Heart left ventricle (tissue), 16 donors: ENCODE results near the gene MCC. TPM values are rescaled to one million over a fixed set of nuclear protein-coding genes. Genes with fewer than 3 reads are reported as not detected.

Experiments used
- ATAC-seq, 4 donors: fragments of 200-7000 bp; cut with Tn5 transposase; one replicate each; pipeline ENCODE4 v1.9.1; 2020 to 2022; ENCODE audit warnings: moderate library complexity in 4 of 4, mild to moderate bottlenecking in 3 of 4, moderate number of reproducible peaks in 1 of 4
- DNase-seq, 5 donors: peaks; one replicate each; pipeline ENCODE4 v3.0.0-alpha.2; 2020
- H3K27ac ChIP-seq, 12 donors: fragments of 200-600 bp; sonication (generic) in 4 of 12; one replicate each; pipeline versions ENCODE4 v1.5.0 to v1.8.0; 2016 to 2022; ENCODE audit warnings: mild to moderate bottlenecking in 2 of 12
- H3K27me3 ChIP-seq, 9 donors: fragments of 200-600 bp; sonication (generic) in 2 of 9; one replicate each; pipeline versions ENCODE4 v1.5.1 to v1.8.0; 2016 to 2022; ENCODE audit warnings: mild to moderate bottlenecking in 3 of 9
- H3K36me3 ChIP-seq, 9 donors: fragments of 200-600 bp; sonication (generic) in 2 of 9; one replicate each; pipeline versions ENCODE4 v1.5.0 to v1.8.0; 2018 to 2022; ENCODE audit warnings: mild to moderate bottlenecking in 2 of 9
- H3K4me1 ChIP-seq, 12 donors: fragments of 200-600 bp; sonication (generic) in 4 of 12; one replicate each; pipeline versions ENCODE4 v1.5.0 to v1.8.0; 2016 to 2022; ENCODE audit warnings: mild to moderate bottlenecking in 3 of 12
- H3K4me3 ChIP-seq, 12 donors: fragments of 200-600 bp; sonication (generic) in 4 of 12; one replicate each; pipeline versions ENCODE4 v1.5.0 to v1.8.0; 2017 to 2022; ENCODE audit warnings: mild to moderate bottlenecking in 9 of 12, moderate library complexity in 4 of 12
- H3K9me3 ChIP-seq, 12 donors: fragments of 200-600 bp; sonication (generic) in 4 of 12; one replicate each; pipeline versions ENCODE4 v1.5.0 to v1.8.0; 2016 to 2022; ENCODE audit warnings: mild to moderate bottlenecking in 1 of 12
- CTCF ChIP-seq, 12 donors: fragments of 200-600 bp; sonication (generic) in 4 of 12; IDR thresholded peaks; one replicate each; pipeline versions ENCODE4 v1.5.0 to v1.8.0; 2018 to 2022; ENCODE audit warnings: antibody characterized with exemption in 12 of 12, mild to moderate bottlenecking in 5 of 12
- POLR2A ChIP-seq, 2 donors: fragments of 450-650 bp; IDR thresholded peaks; one replicate each; pipeline ENCODE4 v1.6.1; 2017; ENCODE audit warnings: antibody characterized with exemption in 2 of 2, mild to moderate bottlenecking in 2 of 2, moderate library complexity in 2 of 2
- WGBS, 4 donors: extraction: QIAGEN DNeasy Blood & Tissue Kit in 2 of 4; methylation state at CpG; one replicate each; pipeline versions ENCODE4 v1.1.5 to v1.1.7; 2013 to 2018; 5-methylcytosine and 5-hydroxymethylcytosine counted together
- intact Hi-C, 10 donors: fragments of 100-400 bp; cut with DNase I; formaldehyde crosslinking; loops; one replicate each; pipeline versions ENCODE4 v1.11.1 to v1.14.2; 2022
- polyA plus RNA-seq, 2 donors: library from polyadenylated mRNA; stranded (reverse); fragments of 200-250 nt; gene quantifications; one replicate each; pipeline ENCODE4 v1.2.3, GENCODE V29; 2013
- total RNA-seq, 9 donors: library from RNA; depleted of rRNA in 2 of 9; stranded (reverse); fragments of >200 nt in 2 of 9; fragmentation: NEBNext Ultra II Directional in 3 of 9; extraction: Animal tissue kit (Norgen Biotek cat#: 25700) in 3 of 9; gene quantifications; one replicate each; pipeline versions ENCODE4 v1.1.0 to v1.2.4, GENCODE V29; 2016 to 2023
- donor health status: ischemic (EF 13 %, LVEDD 7.1; RV severe dilation, severe dysfunction).
- donor health status: healthy with polysubstance abuse.
- donor health status: DM: no; HTN: yes; CAD: no.
- donor health status: DM: no; HTN: no; CAD: no.
- donor health status: ischemic (EF 25% LVEDD 6.9; RV normal size, moderate dysfunction).
- donor health status: ischemic (EF 25% LVEDD 5.7; RV mildly dilated, moderate dysfunction).
- donor health status: healthy.
- donor health status: DM: yes; HTN: yes; CAD: no.
- donor health status: ischemic (EF 35%, LVEDD 5.7; RV mildly dilated, moderate dysfunction).
- donor health status: nonischemic (EF 11% LVEDD 7.7; RV severe dilation, severe dysfunction).
- donor health status: DM: yes; HTN: yes; CAD: no.
- donor health status: PGD.
- donor health status: ischemic (EF 29% LVEDD 5.4; RV normal size, mild dysfunction).
- donor health status: nonischemic (EF 23%, LVEDD 6.1; RV moderate dilation, normal function).

Gene MCC
- total and polyA plus RNA-seq, 11 donors: 6.1 to 33.8 (median 24.3) TPM

GRCh38 chr5:113115956-113116355, 372.3 kb downstream of the MCC start:
- Histone ChIP-seq H3K36me3 (peaks cover 0 to 11% (median 0%) of the 10 kb centered on the region in 9 donors), H3K4me1 (peaks cover 8 to 56% (median 35%) of the 10 kb centered on the region in 12 donors), H3K27me3 (no peaks in the 10 kb centered on the region), H3K27ac (no peak overlapping the region), H3K4me3 (no peak overlapping the region), H3K9me3 (peaks cover 0 to 15% (median 0%) of the 10 kb centered on the region in 12 donors)
- TF ChIP-seq POLR2A (IDR thresholded peaks at IDR 0.05) (no peak), CTCF (IDR thresholded peaks at IDR 0.05) (no peak)
- intact Hi-C loops: loop anchor here in 3 of 10 donors (5.0 to 10.0 kb wide), 2 partner anchors 176 to 179 kb away; no protein-coding TSS in a partner anchor
- DNase-seq (no peak), ATAC-seq (no peak)
- 95 to 100% (median 96%) methylated on average over 4 of the region's 4 CpGs for WGBS, 4 donors

GRCh38 chr5:113115061-113115460, 373.2 kb downstream of the MCC start:
- H3K4me3 ChIP-seq: no peak overlapping the region
- intact Hi-C loops: loop anchor here in 3 of 10 donors (5.0 to 10.0 kb wide), 2 partner anchors 177 to 180 kb away; no protein-coding TSS in a partner anchor
- no peak overlapping the region for H3K27ac ChIP-seq
- 78 to 91% (median 86%) methylated on average over 8 of the region's 8 CpGs for WGBS, 4 donors
- no peak for TF ChIP-seq CTCF (IDR thresholded peaks at IDR 0.05)
- no peak for TF ChIP-seq POLR2A (IDR thresholded peaks at IDR 0.05)
- peaks cover 0 to 11% (median 0%) of the 10 kb centered on the region in 9 donors for H3K36me3 ChIP-seq
- no peak for ATAC-seq
- H3K27me3 ChIP-seq: no peaks in the 10 kb centered on the region
- peaks cover 8 to 50% (median 29%) of the 10 kb centered on the region in 12 donors for H3K4me1 ChIP-seq
- peaks cover 0 to 15% (median 0%) of the 10 kb centered on the region in 12 donors for H3K9me3 ChIP-seq
- no peak for DNase-seq

- peaks cover 8 to 48% (median 24%) of the 10 kb centered on the region in 12 donors for H3K4me1 ChIP-seq
- no peak for ATAC-seq
- no peaks in the 10 kb centered on the region for H3K27me3 ChIP-seq
- H3K9me3 ChIP-seq: peaks cover 0 to 15% (median 0%) of the 10 kb centered on the region in 12 donors
- WGBS, 4 donors: 91 to 98% (median 97%) methylated on average over 7 of the region's 7 CpGs
- no peak overlapping the region for H3K27ac ChIP-seq
- no peak overlapping the region for H3K4me3 ChIP-seq
- DNase-seq: no peak
- TF ChIP-seq POLR2A (IDR thresholded peaks at IDR 0.05) (no peak), CTCF (IDR thresholded peaks at IDR 0.05) (no peak)
- peaks cover 0 to 11% (median 0%) of the 10 kb centered on the region in 9 donors for H3K36me3 ChIP-seq
- intact Hi-C loops: loop anchor here in 2 of 10 donors (10.0 kb wide), 1 partner anchor 180 kb away; no protein-coding TSS in a partner anchor
These were observed 373.7 kb downstream of the MCC start for GRCh38 chr5:113114559-113114958.

GRCh38 chr5:113112435-113112834, 375.8 kb downstream of the MCC start:
- intact Hi-C loops: loop anchor here in 2 of 10 donors (10.0 kb wide), 1 partner anchor 182 kb away; no protein-coding TSS in a partner anchor
- DNase-seq (peak in 2 of 5 donors; percentile 43 to 44), ATAC-seq (peak; percentile 50 to 74 (median 61))

More at GRCh38 chr5:113112435-113112834, 375.8 kb downstream of the MCC start:
- no peak overlapping the region for H3K4me3 ChIP-seq
- H3K4me1 ChIP-seq: peaks cover 0 to 26% (median 10%) of the 10 kb centered on the region in 12 donors
- H3K9me3 ChIP-seq: peaks cover 0 to 15% (median 0%) of the 10 kb centered on the region in 12 donors
- TF ChIP-seq POLR2A (IDR thresholded peaks at IDR 0.05) (no peak), CTCF (IDR thresholded peaks at IDR 0.05) (no peak)
- H3K27me3 ChIP-seq: no peaks in the 10 kb centered on the region
- peaks cover 0 to 11% (median 0%) of the 10 kb centered on the region in 9 donors for H3K36me3 ChIP-seq
- H3K27ac ChIP-seq: no peak overlapping the region
- WGBS, 4 donors: 49 to 66% (median 58%) methylated on average over 3 of the region's 3 CpGs
